Left ventricle myocardium inferior (tissue), 1 donor: ENCODE measurements around the gene MMP25. TPM values are rescaled to one million over a fixed set of nuclear protein-coding genes. Genes with fewer than 3 reads are reported as not detected.

Experiments used
- DNase-seq: peaks from one replicate; pipeline ENCODE4 v3.0.0-alpha.2; 2020
- H3K27ac ChIP-seq: fragments of 200-600 bp; replicated peaks from 2 replicates; pipeline ENCODE4 v1.8.0; 2021
- H3K27me3 ChIP-seq: fragments of 200-600 bp; 2 replicates; pipeline ENCODE4 v1.8.0; 2021; ENCODE audit warnings: low read depth
- H3K36me3 ChIP-seq: fragments of 200-600 bp; 2 replicates; pipeline ENCODE4 v1.8.0; 2021
- H3K4me1 ChIP-seq: fragments of 200-600 bp; 2 replicates; pipeline ENCODE4 v1.8.0; 2021
- H3K4me3 ChIP-seq: fragments of 200-600 bp; 2 replicates; pipeline ENCODE4 v1.8.0; 2021; ENCODE audit warnings: mild to moderate bottlenecking, moderate library complexity
- H3K9me3 ChIP-seq: fragments of 200-600 bp; replicated peaks from 2 replicates; pipeline ENCODE4 v1.8.0; 2021
- CTCF ChIP-seq: fragments of 200-600 bp; IDR thresholded peaks from 2 replicates; pipeline ENCODE4 v1.8.0; 2021; ENCODE audit warnings: antibody characterized with exemption, mild to moderate bottlenecking, borderline replicate concordance
- intact Hi-C: fragments of 100-400 bp; cut with micrococcal nuclease; formaldehyde crosslinking; loops from one replicate; pipeline ENCODE4 v1.11.0; 2022
- total RNA-seq: library from RNA; stranded (reverse); fragmentation: NEBNext Ultra II Directional; extraction: Animal tissue kit (Norgen Biotek cat#: 25700); gene quantifications from one replicate; pipeline ENCODE4 v1.2.1, GENCODE V29; 2021
- donor health status: DM: no; HTN: yes; CAD: no; lungs with severe emphysema.

MMP25 gene
- total RNA-seq, 1 donor from 2014 or later: 1.2 TPM

- peaks cover 22% of the 10 kb centered on the region for H3K4me1 ChIP-seq
- no peak overlapping the region for H3K4me3 ChIP-seq
- DNase-seq: no peak
- intact Hi-C loops: no loop called here
- no peaks in the 10 kb centered on the region for H3K36me3 ChIP-seq
- H3K9me3 ChIP-seq: no peaks in the 10 kb centered on the region
- no peak for TF ChIP-seq CTCF
- no peak overlapping the region for H3K27ac ChIP-seq
- peaks cover 99% of the 10 kb centered on the region for H3K27me3 ChIP-seq
Measured at GRCh38 chr16:3044708-3045107, 1.7 kb upstream of the MMP25 start.

- H3K27me3 ChIP-seq: peaks cover 89% of the 10 kb centered on the region
- no peak for DNase-seq
- H3K36me3 ChIP-seq: no peaks in the 10 kb centered on the region
- TF ChIP-seq CTCF: no peak
- no peaks in the 10 kb centered on the region for H3K9me3 ChIP-seq
- H3K27ac ChIP-seq: no peak overlapping the region
- H3K4me1 ChIP-seq: peaks cover 22% of the 10 kb centered on the region
- intact Hi-C loops: no loop called here
- H3K4me3 ChIP-seq: peak overlapping the region; percentile 69
Measured at GRCh38 chr16:3046641-3047386, 453 bp downstream of the MMP25 start.

- H3K9me3 ChIP-seq: no peaks in the 10 kb centered on the region
- intact Hi-C loops: no loop called here
- DNase-seq: no peak
- H3K4me3 ChIP-seq: no peak overlapping the region
- peaks cover 84% of the 10 kb centered on the region for H3K27me3 ChIP-seq
- H3K27ac ChIP-seq: no peak overlapping the region
- peaks cover 22% of the 10 kb centered on the region for H3K4me1 ChIP-seq
- no peaks in the 10 kb centered on the region for H3K36me3 ChIP-seq
- TF ChIP-seq CTCF: no peak
Measured at GRCh38 chr16:3047387-3047720, 993 bp downstream of the MMP25 start.

- H3K27ac ChIP-seq: no peak overlapping the region
- H3K4me1 ChIP-seq: peaks cover 21% of the 10 kb centered on the region
- TF ChIP-seq CTCF: no peak
- no peaks in the 10 kb centered on the region for H3K36me3 ChIP-seq
- no peak for DNase-seq
- H3K9me3 ChIP-seq: no peaks in the 10 kb centered on the region
- H3K4me3 ChIP-seq: no peak overlapping the region
- H3K27me3 ChIP-seq: peaks cover 58% of the 10 kb centered on the region
- intact Hi-C loops: loop anchor here (10.0 kb wide), 1 partner anchor 75 kb away; no protein-coding TSS in a partner anchor
Measured at GRCh38 chr16:3049921-3050481, 3.6 kb downstream of the MMP25 start.

GRCh38 chr16:3050487-3050886 is 4.1 kb downstream of the MMP25 start:
- Histone ChIP-seq H3K36me3 (no peaks in the 10 kb centered on the region), H3K27me3 (peaks cover 53% of the 10 kb centered on the region), H3K4me3 (no peak overlapping the region), H3K27ac (no peak overlapping the region), H3K4me1 (peaks cover 16% of the 10 kb centered on the region), H3K9me3 (no peaks in the 10 kb centered on the region)
- no peak for TF ChIP-seq CTCF
- intact Hi-C loops: loop anchor here (10.0 kb wide), 1 partner anchor 74 kb away; no protein-coding TSS in a partner anchor
- no peak for DNase-seq
